ENCODE measurements around the gene METTL2B.
"Not testable (repeated sequence)": the region's sequence is repeated elsewhere in the genome, so short reads cannot be mapped to it uniquely, and the experiment has no call there.

The METTL2B gene

GRCh38 chr7:128529191-128529590 is 52.6 kb downstream of the METTL2B start:
- DNase-seq: not testable (repeated sequence)

GRCh38 chr7:128530121-128530854 is 53.7 kb downstream of the METTL2B start:
- DNase-seq: not testable (repeated sequence)

- DNase-seq: no peak
Measured at GRCh38 chr7:128530855-128531104, 54.2 kb downstream of the METTL2B start.

- DNase-seq: peak; percentile 67
Measured at GRCh38 chr7:128531105-128531954, 54.8 kb downstream of the METTL2B start.

GRCh38 chr7:128531955-128532478 is 55.5 kb downstream of the METTL2B start:
- not testable (repeated sequence) for DNase-seq

GRCh38 chr7:128532956-128533355 is 56.4 kb downstream of the METTL2B start:
- DNase-seq: not testable (repeated sequence)

- DNase-seq: not testable (repeated sequence)
Measured at GRCh38 chr7:128537410-128537809, 60.9 kb downstream of the METTL2B start.

DNA sequence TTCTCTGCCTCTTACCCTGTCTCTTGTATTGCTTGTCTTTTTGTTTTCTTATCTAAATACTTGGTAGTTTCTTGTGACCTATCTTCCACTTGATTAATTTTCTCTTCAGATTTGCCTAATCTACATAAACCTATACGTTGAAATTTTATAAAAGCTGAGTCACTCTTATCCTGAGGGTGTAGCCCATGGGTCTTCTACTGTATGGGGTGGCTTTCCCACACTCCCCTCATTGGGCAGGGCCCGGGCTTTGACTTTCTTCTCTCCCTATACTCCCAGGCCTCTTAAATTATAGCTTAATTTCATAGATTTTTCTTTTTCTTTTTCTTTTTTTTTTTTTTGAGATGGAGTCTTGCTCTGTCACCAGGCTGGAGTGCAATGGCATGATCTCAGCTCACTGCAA is 66.0 kb downstream of the METTL2B start:
- DNase-seq: not testable (repeated sequence)

GRCh38 chr7:128543300-128543699 is 66.8 kb downstream of the METTL2B start:
- not testable (repeated sequence) for DNase-seq

DNA sequence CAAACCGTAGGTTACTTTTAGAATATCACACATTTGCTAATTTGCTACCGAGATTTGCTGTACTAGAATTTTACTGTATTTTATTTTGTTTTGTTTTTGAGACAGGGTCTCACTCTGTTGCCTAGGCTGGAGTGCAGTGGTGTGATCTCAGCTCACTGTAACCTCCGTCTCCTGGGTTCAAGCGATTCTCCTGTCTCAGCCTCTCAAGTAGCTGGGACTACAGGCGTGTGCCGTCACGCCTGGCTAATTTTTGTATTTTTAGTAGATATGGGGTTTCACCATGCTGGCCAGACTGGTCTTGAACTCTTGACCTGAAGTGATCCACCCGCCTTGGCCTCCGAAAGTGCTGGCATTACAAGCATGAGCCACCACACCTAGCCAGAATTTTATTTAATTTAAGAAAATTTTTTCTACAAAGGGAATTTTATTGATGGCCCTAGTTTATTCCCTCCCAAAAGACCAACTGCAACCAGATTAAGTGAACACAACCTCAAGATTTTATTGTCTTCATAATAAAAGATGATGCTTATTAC is 69.8 kb downstream of the METTL2B start:
- not testable (repeated sequence) for DNase-seq

GRCh38 chr7:128550920-128551319 is 74.4 kb downstream of the METTL2B start:
- DNase-seq: no peak

DNA sequence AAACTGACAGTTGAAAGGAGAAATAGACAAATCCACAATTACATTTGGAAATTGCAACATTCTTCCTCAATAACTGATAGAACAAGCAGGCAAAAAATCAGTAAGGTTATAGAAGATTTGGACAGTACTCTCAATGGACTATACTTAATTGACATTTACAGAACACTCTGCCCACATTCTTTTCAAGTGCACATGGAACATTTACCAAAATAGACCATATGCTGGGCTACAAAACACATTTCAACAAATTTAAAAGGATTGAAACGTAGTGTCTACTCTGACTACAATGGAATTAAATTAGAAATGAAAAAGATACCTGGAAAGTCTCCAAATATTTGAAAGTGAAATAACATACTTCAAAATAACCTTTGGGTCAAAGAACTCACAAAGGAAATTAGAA is 77.8 kb downstream of the METTL2B start:
- DNase-seq: not testable (repeated sequence)

All from NCI-H2107 (cell line).